Fibroblast of lung (primary cell): ENCODE results near the gene GNAT3.

Experiments used
- CTCF ChIP-seq, 2 donors: IDR thresholded peaks in 1 of 2; conservative IDR thresholded peaks in 1 of 2; 1 replicate in 1 of 2; 2 replicates in 1 of 2; pipeline ENCODE4 v1.5.1; 2011 to 2012; ENCODE audit warnings: low read length in 2 of 2, control low read depth in 1 of 2, inconsistent platforms in 1 of 2, low read depth in 1 of 2, mild to moderate bottlenecking in 1 of 2
- EZH2 ChIP-seq: IDR thresholded peaks from 2 replicates; pipeline ENCODE4 v1.5.1; 2012; ENCODE audit warnings: low read length, control low read depth, mild to moderate bottlenecking; ENCODE audit errors: missing control alignments

GRCh38 chr7:80552031-80552694 lies 40.3 kb upstream of the GNAT3 start:
- TF ChIP-seq CTCF (conservative IDR thresholded peaks at IDR 0.05 in 1 of 2, IDR thresholded peaks at IDR 0.05 in 1 of 2; ENCODE audit: low read depth in 1 of 2, low read length in 2 of 2) (no peak), EZH2 (no peak)
